ENCODE data around the gene CD9.
"Not testable (repeated sequence)": the region's sequence is repeated elsewhere in the genome, so short reads cannot be mapped to it uniquely, and the experiment has no call there.

The CD9 gene
- 0.24 to 1.1 reads per million in 2 donors for total RNA-seq

- no peak for DNase-seq
These were observed at the start of gene CD9 for GRCh38 chr12:6200256-6201212. Gene CD9, plus strand, starts transcription at chr12:6200400. Its CDS starts 100 bp downstream, at chr12:6200500.

GRCh38 chr12:6154730-6155459, 45.3 kb upstream of the CD9 start:
- no peak for DNase-seq

GRCh38 chr12:6157482-6157881, 42.7 kb upstream of the CD9 start:
- DNase-seq: no peak

GRCh38 chr12:6158255-6158654, 41.9 kb upstream of the CD9 start:
- no peak for DNase-seq

GRCh38 chr12:6158749-6159148, 41.5 kb upstream of the CD9 start:
- DNase-seq: no peak

GRCh38 chr12:6159166-6160011, 40.8 kb upstream of the CD9 start:
- not testable (repeated sequence) for DNase-seq

- not testable (repeated sequence) for DNase-seq
These were observed 40.1 kb upstream of the CD9 start for GRCh38 chr12:6160049-6160649.

- DNase-seq: no peak
These were observed 38.9 kb upstream of the CD9 start for GRCh38 chr12:6161124-6161882.

- DNase-seq: no peak
These were observed 36.7 kb upstream of the CD9 start for GRCh38 chr12:6163416-6164060.

- no peak for DNase-seq
These were observed 34.8 kb upstream of the CD9 start for GRCh38 chr12:6165395-6165794.

- DNase-seq: no peak
These were observed 33.4 kb upstream of the CD9 start for GRCh38 chr12:6166808-6167207.

GRCh38 chr12:6167327-6168280, 32.6 kb upstream of the CD9 start:
- no peak for DNase-seq

- no peak for DNase-seq
These were observed 28.7 kb upstream of the CD9 start for GRCh38 chr12:6171409-6172015.

GRCh38 chr12:6172086-6172485, 28.1 kb upstream of the CD9 start:
- no peak for DNase-seq

- DNase-seq: no peak
These were observed 27.3 kb upstream of the CD9 start for GRCh38 chr12:6172862-6173261.

- no peak for DNase-seq
These were observed 22.4 kb upstream of the CD9 start for GRCh38 chr12:6177642-6178358.

- no peak for DNase-seq
These were observed 21.0 kb upstream of the CD9 start for GRCh38 chr12:6178981-6179761.
